GM18951 (cell line): ENCODE results near the gene MBD2.
"Not testable (repeated sequence)": the region's sequence is repeated elsewhere in the genome, so short reads cannot be mapped to it uniquely, and the experiment has no call there.

Experiments used
- POLR2A ChIP-seq: IDR thresholded peaks from 4 replicates; pipeline ENCODE4 v1.6.1; 2011; ENCODE audit warnings: mild to moderate bottlenecking; ENCODE audit not compliant: insufficient read length, insufficient read depth; ENCODE audit errors: extremely low read depth
- in situ Hi-C: fragments of 300-500 bp; cut with MboI; formaldehyde crosslinking; loops from one replicate; pipeline ENCODE4 v1.12.0; 2022; ENCODE audit warnings: low sequenced_read_pairs, mixed read lengths, inconsistent platforms; ENCODE audit not compliant: unreplicated experiment

Gene MBD2, protein sequence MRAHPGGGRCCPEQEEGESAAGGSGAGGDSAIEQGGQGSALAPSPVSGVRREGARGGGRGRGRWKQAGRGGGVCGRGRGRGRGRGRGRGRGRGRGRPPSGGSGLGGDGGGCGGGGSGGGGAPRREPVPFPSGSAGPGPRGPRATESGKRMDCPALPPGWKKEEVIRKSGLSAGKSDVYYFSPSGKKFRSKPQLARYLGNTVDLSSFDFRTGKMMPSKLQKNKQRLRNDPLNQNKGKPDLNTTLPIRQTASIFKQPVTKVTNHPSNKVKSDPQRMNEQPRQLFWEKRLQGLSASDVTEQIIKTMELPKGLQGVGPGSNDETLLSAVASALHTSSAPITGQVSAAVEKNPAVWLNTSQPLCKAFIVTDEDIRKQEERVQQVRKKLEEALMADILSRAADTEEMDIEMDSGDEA

DNA sequence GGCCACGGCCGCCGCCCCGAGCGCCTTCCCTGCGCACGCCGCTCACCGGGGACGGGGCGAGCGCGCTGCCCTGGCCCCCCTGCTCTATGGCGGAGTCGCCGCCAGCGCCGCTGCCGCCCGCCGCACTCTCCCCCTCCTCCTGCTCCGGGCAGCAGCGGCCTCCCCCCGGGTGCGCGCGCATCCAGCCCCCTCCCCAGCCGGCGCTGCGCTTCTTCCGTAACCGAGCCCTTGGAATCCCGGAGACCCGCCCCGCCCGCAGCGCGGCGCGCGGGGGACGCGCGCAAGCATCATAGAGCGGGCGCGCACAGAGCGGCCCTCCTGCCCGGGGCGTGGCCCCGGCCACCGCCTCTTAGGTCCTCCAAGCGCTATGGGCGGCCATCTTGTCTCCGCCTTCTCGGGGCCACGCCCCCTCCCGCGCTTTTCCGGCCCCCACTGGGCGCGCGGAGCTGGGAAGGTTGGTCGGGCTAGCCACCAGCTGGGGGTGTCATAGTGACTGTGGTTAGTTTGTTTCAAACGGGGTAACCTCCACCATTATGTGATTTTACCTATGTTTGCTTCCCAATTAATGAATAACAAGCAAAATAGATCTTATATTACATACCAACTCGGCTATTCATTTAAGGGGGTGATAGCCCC lies at the start of gene MBD2:
Gene MBD2, minus strand, starts transcription at position 291 of the 636 bp plus-strand sequence. Its CDS starts 110 bp downstream, at position 181.
- peak; percentile 70 for TF ChIP-seq POLR2A
- in situ Hi-C loops = loop anchor here (5.0 to 10.0 kb wide), 2 partner anchors 58 to 160 kb away; no protein-coding TSS in a partner anchor

- no peak for TF ChIP-seq POLR2A
- in situ Hi-C loops = no loop called here
Measured at GRCh38 chr18:54269893-54270844, 45.7 kb upstream of the MBD2 start.

GRCh38 chr18:54268751-54269150 lies 44.3 kb upstream of the MBD2 start:
- in situ Hi-C loops = no loop called here
- no peak for TF ChIP-seq POLR2A

- in situ Hi-C loops = no loop called here
Measured at GRCh38 chr18:54267701-54268100, 43.2 kb upstream of the MBD2 start.

DNA sequence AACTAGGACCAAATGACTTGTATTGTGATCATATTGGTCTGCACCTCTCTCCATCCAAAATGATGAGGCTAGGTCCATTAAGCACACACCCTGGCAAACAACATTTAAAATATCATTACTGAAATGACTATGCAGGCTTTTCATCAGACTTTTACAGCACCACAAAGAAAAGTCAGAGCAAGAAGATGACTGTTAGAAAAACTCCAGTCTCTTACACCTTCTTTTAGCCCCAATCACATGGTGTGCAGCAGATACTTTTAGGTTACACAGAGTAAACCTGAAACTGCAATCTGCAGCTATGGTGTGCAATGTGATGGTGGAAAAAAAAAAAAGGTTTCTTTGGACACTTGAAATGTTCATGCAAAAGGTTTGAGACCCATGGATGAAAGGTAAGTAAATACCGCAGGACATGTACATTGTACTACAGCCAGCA lies 39.5 kb upstream of the MBD2 start:
- no peak for TF ChIP-seq POLR2A
- in situ Hi-C loops = no loop called here

More at GRCh38 chr18:54267701-54268100, 43.2 kb upstream of the MBD2 start:
- TF ChIP-seq POLR2A = no peak

DNA sequence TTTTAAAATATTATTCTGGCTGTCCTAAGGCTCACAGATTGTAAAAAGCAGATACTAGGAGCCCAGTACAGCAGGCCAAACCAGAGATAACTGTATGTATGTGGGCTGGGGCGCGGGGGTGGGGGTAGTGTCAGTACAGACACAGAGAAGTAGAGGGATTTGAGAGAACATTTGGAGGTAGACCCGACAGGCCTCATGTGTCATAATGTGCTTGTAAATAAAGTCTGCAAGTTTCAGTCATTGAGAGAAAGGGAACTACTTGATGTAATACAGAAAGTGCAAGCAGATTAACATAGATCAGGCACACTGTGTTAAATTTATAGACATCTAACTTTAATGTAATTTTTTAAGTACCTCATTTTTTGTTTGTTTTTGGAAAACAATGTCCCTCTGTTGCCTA lies 37.4 kb upstream of the MBD2 start:
- in situ Hi-C loops = no loop called here
- TF ChIP-seq POLR2A = no peak

GRCh38 chr18:54260396-54261072 lies 36.1 kb upstream of the MBD2 start:
- in situ Hi-C loops = no loop called here
- no peak for TF ChIP-seq POLR2A

GRCh38 chr18:54257818-54258217 lies 33.3 kb upstream of the MBD2 start:
- in situ Hi-C loops = not testable (repeated sequence)

DNA sequence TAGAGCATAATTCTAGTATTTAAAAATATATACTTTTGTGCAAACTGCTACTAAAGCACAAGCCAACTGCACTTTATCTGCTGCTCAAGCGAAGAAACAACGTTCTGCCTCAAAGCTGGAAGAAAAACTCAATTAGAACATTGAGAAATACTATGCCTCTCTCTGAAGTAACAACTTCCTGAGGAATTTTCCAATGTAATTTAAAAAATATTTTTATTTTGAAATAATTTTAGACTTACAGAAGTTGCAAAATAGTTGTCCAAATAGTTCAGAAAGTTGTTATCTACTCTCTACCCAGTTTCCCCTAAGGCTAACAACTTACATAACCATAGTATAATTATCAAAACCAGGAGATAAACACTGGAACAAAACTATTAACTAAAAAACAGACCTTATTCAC lies 32.5 kb upstream of the MBD2 start:
- no peak for TF ChIP-seq POLR2A
- in situ Hi-C loops = no loop called here

DNA sequence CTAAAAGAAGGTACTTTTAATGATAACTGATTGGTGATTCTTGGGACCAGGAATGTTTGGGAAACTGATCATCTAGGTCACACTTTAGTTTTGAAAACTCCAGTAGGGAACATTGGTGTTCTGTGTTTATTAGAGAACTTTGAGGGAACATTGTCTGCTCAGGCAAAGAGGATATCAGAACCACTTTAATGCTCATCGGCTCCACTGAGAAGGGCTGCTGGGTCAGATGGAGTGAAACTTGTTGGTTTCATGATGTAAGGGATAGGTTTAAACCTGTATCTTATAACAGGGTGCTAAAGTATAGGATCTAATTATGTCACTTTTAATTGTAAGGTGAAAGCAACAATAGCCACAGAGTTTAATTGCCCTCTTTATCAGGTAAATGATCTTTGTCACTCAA lies 30.7 kb upstream of the MBD2 start:
- no peak for TF ChIP-seq POLR2A
- in situ Hi-C loops = no loop called here

- in situ Hi-C loops = no loop called here
- no peak for TF ChIP-seq POLR2A
Measured at GRCh38 chr18:54254265-54254758, 29.8 kb upstream of the MBD2 start.

DNA sequence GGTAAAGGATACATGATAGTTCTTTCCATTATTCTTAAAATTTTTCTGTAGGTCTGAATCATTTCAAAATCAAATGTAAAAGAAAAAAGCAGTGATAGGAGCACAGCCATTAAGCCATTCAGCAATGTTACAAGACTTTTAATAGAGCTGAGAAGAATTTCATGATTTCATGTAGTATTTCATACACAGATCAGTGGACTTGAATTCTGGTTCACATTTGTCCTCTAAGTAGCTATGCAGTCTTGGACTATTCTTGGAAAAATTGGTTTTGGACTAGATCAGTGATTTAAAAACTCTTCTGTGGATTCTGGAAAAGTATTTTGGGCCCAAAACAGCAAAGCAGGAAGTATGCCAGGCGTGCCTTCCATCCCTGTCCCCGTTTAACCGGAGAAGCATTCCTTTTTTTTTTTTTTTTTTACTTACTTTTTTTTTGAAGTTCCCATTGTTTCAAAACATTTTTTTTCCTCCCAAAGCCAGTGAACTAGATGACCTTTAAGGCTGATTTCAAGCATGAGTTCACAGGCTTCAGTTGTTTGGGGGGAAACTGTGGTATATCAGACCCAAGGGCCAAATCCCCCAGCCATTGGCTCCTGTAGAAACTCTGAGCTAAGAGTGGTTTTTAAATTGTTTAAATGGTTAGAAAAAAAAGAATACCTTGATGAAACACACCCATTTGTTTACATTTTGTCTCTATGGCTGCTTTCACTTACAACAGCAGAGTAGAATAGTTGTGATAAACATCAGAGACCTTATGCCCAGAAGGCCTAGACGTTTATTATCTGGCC lies 27.3 kb upstream of the MBD2 start:
- no peak for TF ChIP-seq POLR2A

More for the DNA sequence above, 27.3 kb upstream of the MBD2 start:
- in situ Hi-C loops = no loop called here
